ENCODE results near the gene TMEM143.

TMEM143 gene

GRCh38 chr19:48400018-48400742, 36.4 kb upstream of the TMEM143 start:
- no peak for DNase-seq (ENCODE audit: extremely low read depth, insufficient read length)
- H3K4me3 ChIP-seq (replicated peaks; ENCODE audit: low read depth, low read length) = no peak overlapping the region
- no peaks in the 10 kb centered on the region for H3K36me3 ChIP-seq (ENCODE audit: control insufficient read depth, insufficient read depth, low read length)
- no peak for TF ChIP-seq CTCF (IDR thresholded peaks at IDR 0.05; ENCODE audit: insufficient read depth, low read length, poor library complexity, severe bottlenecking)
- no peaks in the 10 kb centered on the region; the same call in none of the 2 replicates for H3K27me3 ChIP-seq (replicated peaks; ENCODE audit: control insufficient read depth, insufficient read depth, low read length)

GRCh38 chr19:48398375-48399235, 34.9 kb upstream of the TMEM143 start:
- peak overlapping the region; percentile 51 for H3K4me3 ChIP-seq (replicated peaks; ENCODE audit: low read depth, low read length)
- DNase-seq (ENCODE audit: extremely low read depth, insufficient read length) = peak; percentile 91
- no peaks in the 10 kb centered on the region for H3K36me3 ChIP-seq (ENCODE audit: control insufficient read depth, insufficient read depth, low read length)
- no peak for TF ChIP-seq CTCF (IDR thresholded peaks at IDR 0.05; ENCODE audit: insufficient read depth, low read length, poor library complexity, severe bottlenecking)
- H3K27me3 ChIP-seq (replicated peaks; ENCODE audit: control insufficient read depth, insufficient read depth, low read length) = peaks cover 2% of the 10 kb centered on the region

- peaks cover 3% of the 10 kb centered on the region for H3K27me3 ChIP-seq (replicated peaks; ENCODE audit: control insufficient read depth, insufficient read depth, low read length)
- H3K4me3 ChIP-seq (replicated peaks; ENCODE audit: low read depth, low read length) = peak overlapping the region; percentile 51
- TF ChIP-seq CTCF (IDR thresholded peaks at IDR 0.05; ENCODE audit: insufficient read depth, low read length, poor library complexity, severe bottlenecking) = no peak
- H3K36me3 ChIP-seq (ENCODE audit: control insufficient read depth, insufficient read depth, low read length) = no peaks in the 10 kb centered on the region
- DNase-seq (ENCODE audit: extremely low read depth, insufficient read length) = no peak
Observed at GRCh38 chr19:48398102-48398374, 34.3 kb upstream of the TMEM143 start.

GRCh38 chr19:48397263-48398101, 33.7 kb upstream of the TMEM143 start:
- no peak for DNase-seq (ENCODE audit: extremely low read depth, insufficient read length)
- no peak for TF ChIP-seq CTCF (IDR thresholded peaks at IDR 0.05; ENCODE audit: insufficient read depth, low read length, poor library complexity, severe bottlenecking)
- Histone ChIP-seq H3K4me3 (replicated peaks; ENCODE audit: low read depth, low read length) (peak overlapping the region; percentile 51), H3K27me3 (replicated peaks; ENCODE audit: control insufficient read depth, insufficient read depth, low read length) (peaks cover 3% of the 10 kb centered on the region), H3K36me3 (ENCODE audit: control insufficient read depth, insufficient read depth, low read length) (no peaks in the 10 kb centered on the region)

- Histone ChIP-seq H3K4me3 (replicated peaks; ENCODE audit: low read depth, low read length) (no peak overlapping the region), H3K27me3 (replicated peaks; ENCODE audit: control insufficient read depth, insufficient read depth, low read length) (peaks cover 3% of the 10 kb centered on the region), H3K36me3 (ENCODE audit: control insufficient read depth, insufficient read depth, low read length) (no peaks in the 10 kb centered on the region)
- no peak for DNase-seq (ENCODE audit: extremely low read depth, insufficient read length)
- TF ChIP-seq CTCF (IDR thresholded peaks at IDR 0.05; ENCODE audit: insufficient read depth, low read length, poor library complexity, severe bottlenecking) = no peak
Observed at GRCh38 chr19:48396824-48397176, 33.1 kb upstream of the TMEM143 start.

Data from GM06990 (cell line).